NCI-H2029 treated with DMSO at 0.1 percent for 48 hours (cell line): ENCODE results near the gene TWIST2.

Experiments
- DNase-seq: peaks from one replicate; lab custom pipeline; 2025; lab: John Stamatoyannopoulos, UW

TWIST2 gene

GRCh38 chr2:238838786-238839327 is 9.0 kb upstream of the TWIST2 start:
- DNase-seq, result no peak

- no peak for DNase-seq
Measured at GRCh38 chr2:238839428-238839827, 8.5 kb upstream of the TWIST2 start.

GRCh38 chr2:238841542-238842164 is 6.2 kb upstream of the TWIST2 start:
- no peak for DNase-seq

GRCh38 chr2:238843476-238843875 is 4.4 kb upstream of the TWIST2 start:
- no peak for DNase-seq

- DNase-seq, result no peak
Measured at GRCh38 chr2:238845583-238846377, 2.1 kb upstream of the TWIST2 start.

- no peak for DNase-seq
Measured at GRCh38 chr2:238846378-238846627, 1.6 kb upstream of the TWIST2 start.

- no peak for DNase-seq
Measured at GRCh38 chr2:238846628-238847418, 1.1 kb upstream of the TWIST2 start.

- no peak for DNase-seq
Measured at GRCh38 chr2:238847419-238847801, 475 bp upstream of the TWIST2 start.

GRCh38 chr2:238848691-238848975 is 748 bp downstream of the TWIST2 start:
- DNase-seq, result no peak

- DNase-seq, result no peak
Measured at GRCh38 chr2:238848976-238849853, 1.3 kb downstream of the TWIST2 start.

GRCh38 chr2:238850091-238850490 is 2.2 kb downstream of the TWIST2 start:
- no peak for DNase-seq

- DNase-seq, result no peak
Measured at GRCh38 chr2:238851026-238851425, 3.1 kb downstream of the TWIST2 start.

GRCh38 chr2:238851761-238852160 is 3.9 kb downstream of the TWIST2 start:
- DNase-seq, result no peak

GRCh38 chr2:238852206-238852869 is 4.5 kb downstream of the TWIST2 start:
- DNase-seq, result no peak

- no peak for DNase-seq
Measured at GRCh38 chr2:238853218-238853617, 5.3 kb downstream of the TWIST2 start.

GRCh38 chr2:238853721-238854120 is 5.8 kb downstream of the TWIST2 start:
- DNase-seq, result no peak

- DNase-seq, result no peak
Measured at GRCh38 chr2:238854246-238854645, 6.4 kb downstream of the TWIST2 start.

- DNase-seq, result no peak
Measured at GRCh38 chr2:238854699-238855229, 6.9 kb downstream of the TWIST2 start.

GRCh38 chr2:238855299-238855698 is 7.4 kb downstream of the TWIST2 start:
- DNase-seq, result no peak

- DNase-seq, result no peak
Measured at GRCh38 chr2:238855891-238856580, 8.2 kb downstream of the TWIST2 start.
